Activated CD8-positive, alpha-beta memory T cell treated with anti-CD3 and anti-CD28 coated beads for 36 hours (primary cell): ENCODE data around the gene NIFK. TPM values are rescaled to one million over a fixed set of nuclear protein-coding genes. Genes with fewer than 3 reads are reported as not detected.
"Not testable (repeated sequence)": the region's sequence is repeated elsewhere in the genome, so short reads cannot be mapped to it uniquely, and the experiment has no call there.

Experiments
- CTCF ChIA-PET: fragments of 350-600 bp; sonication (Branson Sonifier 250); formaldehyde crosslinking; loops from one replicate; lab custom pipeline; 2021; ENCODE audit warnings: antibody characterized with exemption; lab: Charles Lee
- POLR2A ChIA-PET: fragments of 350-600 bp; sonication (Branson Sonifier 250); formaldehyde crosslinking; loops from one replicate; lab custom pipeline; 2021; ENCODE audit warnings: antibody characterized with exemption; lab: Charles Lee
- total RNA-seq, 2 experiments: library from RNA; stranded (reverse); gene quantifications; one replicate each; pipeline ENCODE4 v1.2.3, GENCODE V29; 2021

The NIFK gene
- total RNA-seq, 2 experiments from 2014 or later, result 178 to 179 TPM

DNA sequence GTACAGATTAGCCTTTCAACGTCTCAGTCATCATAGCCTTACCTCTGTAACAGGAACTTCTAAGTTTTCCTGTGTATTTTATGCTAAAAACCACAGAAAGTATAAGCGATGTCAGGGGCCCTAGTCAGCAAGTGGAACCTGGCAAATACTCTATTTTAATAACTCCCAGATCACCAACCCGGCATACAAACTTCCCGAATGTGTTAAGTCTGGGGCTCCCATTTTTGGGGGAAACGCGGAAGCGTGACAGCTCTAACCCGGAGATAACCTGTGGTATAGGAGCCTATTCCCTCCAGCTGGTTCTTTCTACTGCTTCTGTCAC, 574 bp downstream of the NIFK start:
- ChIA-PET CTCF (interaction anchor here (1.0 to 1.2 kb wide), 2 partner anchors 18 to 19 kb away, joined by 3 read pairs; partner anchors contain the start of gene TSN), POLR2A (interaction anchor here (0.7 to 2.3 kb wide), 4 partner anchors 37 to 207 kb away, joined by 3 to 28 read pairs (median 6); partner anchors contain the start of genes CLASP1 and RNU4ATAC)

DNA sequence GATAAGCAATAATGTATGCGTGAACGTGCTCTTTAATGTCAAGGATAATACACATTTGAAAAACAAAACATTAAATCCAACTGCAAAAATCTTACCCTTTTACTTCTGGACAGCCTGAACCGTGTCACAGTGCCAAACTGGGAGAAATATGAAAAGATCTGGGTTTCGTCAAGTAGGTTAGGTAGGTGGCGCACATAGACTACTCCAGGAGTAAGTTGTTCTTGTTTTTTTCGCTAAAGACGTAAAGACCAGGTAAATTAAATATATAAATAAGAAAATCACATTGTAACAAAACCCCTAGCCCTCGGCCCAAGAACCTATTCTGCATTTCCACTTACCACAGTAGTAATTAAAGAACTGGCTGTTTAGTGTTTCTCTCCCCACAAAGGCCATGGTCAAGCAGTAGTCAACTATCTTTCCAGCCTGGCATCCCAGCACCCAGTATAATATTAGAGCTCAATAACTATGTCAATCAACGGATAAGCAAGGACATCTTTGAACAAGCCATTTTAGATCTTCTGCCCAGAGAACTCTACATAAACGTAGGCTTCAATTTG, 1.1 kb downstream of the NIFK start:
- POLR2A ChIA-PET, result interaction anchor here (0.7 to 2.3 kb wide), 4 partner anchors 36 to 206 kb away, joined by 3 to 28 read pairs (median 6); partner anchors contain the start of genes CLASP1 and RNU4ATAC
- CTCF ChIA-PET, result interaction anchor here (1.0 to 1.2 kb wide), 2 partner anchors 17 to 20 kb away, joined by 3 read pairs; partner anchors contain the start of gene TSN

DNA sequence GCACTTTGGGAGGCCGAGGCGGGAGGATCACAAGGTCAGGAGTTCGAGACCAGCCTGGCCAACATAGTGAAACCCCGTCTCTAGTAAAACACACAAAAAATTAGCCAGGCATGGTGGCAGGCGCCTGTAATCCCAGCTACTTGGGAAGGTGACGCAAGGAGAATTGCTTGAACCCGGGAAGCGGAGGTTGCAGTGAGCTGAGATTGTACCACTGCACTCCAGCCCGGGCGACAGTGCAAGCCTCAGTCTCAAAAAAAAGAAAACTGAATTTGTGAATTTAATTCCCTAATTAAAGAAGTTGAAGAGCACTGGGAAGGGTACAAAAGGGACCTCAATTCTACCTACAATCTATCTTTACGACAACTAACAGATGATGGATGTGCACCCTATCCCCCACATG, 2.1 kb downstream of the NIFK start:
- ChIA-PET CTCF (interaction anchor here (0.8 kb wide), 1 partner anchor 40 kb away, joined by 4 read pairs; no protein-coding TSS in a partner anchor), POLR2A (interaction anchor here (0.9 kb wide), 1 partner anchor 85 kb away, joined by 3 read pairs; no protein-coding TSS in a partner anchor)

DNA sequence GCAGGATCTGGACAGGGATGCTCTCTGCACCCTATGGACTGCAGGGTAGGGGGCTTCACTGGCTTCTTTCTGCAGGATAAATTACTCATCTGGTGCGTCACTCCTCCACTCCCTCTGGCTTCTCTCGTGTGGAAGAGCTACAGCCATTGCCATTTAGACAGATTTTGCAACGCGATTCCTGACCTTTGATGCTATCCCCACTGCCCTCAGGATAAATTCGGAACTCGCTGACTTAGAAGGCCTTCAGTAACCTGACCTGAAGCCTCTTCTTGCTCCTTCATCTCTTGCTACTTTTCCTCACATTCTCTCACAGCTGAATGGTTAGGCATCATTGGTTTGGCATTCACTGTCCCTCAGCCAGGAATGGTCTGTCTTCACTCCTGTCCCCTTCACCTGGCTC, 5.3 kb downstream of the NIFK start:
- ChIA-PET POLR2A (no interaction called here), CTCF (no interaction called here)

DNA sequence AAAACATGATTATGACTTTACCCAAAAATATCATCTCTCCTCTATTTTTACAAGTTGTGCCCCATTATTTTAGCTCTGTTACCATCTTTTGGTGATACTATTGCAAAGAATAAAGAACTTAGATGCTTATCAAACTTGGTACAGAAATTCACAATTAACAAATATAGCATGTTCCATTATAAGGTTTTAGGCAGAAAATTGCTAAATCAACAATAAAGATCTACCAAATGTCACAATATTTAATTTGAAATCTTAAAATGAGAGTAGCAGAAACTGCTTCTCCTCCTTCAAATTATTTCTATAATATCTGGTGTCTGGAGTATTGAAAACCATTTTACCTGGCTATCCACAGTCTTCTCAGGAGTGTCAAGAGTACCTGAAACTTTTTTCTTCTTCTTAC, 8.7 kb downstream of the NIFK start:
- CTCF ChIA-PET, result no interaction called here
- POLR2A ChIA-PET, result no interaction called here

DNA sequence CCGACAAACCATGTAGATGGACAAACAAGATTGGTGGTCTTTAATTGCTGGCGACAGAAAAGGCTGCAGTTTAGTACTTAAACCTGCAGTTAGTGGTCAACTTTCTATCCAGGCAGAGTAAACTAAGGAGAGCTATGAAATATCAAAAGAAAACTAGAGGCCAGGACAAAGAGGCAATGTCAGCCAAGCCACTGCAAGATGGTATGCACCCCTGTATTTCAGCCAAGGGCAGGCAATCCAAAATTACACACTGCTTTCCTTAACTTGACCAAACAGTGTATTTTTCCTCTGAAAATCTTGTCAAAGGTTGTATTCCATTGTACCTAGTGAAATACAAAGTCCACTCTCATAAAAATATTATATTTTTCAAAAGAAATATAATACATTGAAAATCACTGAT, 9.3 kb downstream of the NIFK start:
- CTCF ChIA-PET, result no interaction called here
- POLR2A ChIA-PET, result no interaction called here

DNA sequence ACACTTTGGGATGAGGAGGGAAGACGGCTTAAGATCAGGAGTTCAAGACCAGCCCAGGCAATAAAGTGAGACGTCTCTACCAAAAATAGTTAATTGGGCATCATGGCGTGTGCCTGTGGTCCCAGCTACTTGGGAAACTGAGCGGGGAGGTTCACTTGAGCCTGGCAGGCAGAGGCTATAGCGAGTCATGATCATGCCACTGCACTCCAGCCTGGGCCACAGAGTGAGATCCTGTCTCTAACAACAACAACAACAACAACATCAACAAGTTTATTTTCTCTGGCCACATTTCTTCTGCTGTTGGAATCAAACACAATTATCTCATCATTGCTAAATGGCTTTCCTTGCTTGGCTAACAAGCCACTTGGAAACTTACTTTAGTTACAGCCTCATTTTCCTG, 13.4 kb downstream of the NIFK start:
- POLR2A ChIA-PET, result no interaction called here
- CTCF ChIA-PET, result interaction anchor here (1.5 kb wide), 1 partner anchor 24 kb away, joined by 3 read pairs; no protein-coding TSS in a partner anchor

DNA sequence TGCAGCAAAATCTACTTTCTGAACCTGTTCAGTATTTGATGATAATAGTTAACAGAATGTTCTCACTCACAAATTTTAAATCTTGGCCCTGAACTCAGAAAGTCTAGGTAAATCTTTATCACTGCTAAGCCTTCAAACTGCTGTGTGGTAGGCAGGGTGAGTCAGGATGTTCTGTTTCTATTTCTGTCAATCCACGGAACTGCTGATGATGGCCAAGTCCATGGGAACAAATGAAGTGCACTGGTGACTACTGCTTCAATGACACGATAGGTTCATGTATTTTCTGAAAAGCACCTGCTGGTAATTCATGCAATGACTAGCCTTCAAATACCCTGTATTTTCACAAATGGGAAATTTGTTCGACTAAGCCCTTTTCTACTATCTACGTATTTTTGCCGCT, 14.2 kb downstream of the NIFK start:
- CTCF ChIA-PET, result interaction anchor here (1.4 to 1.5 kb wide), 2 partner anchors 23 to 191 kb away, joined by 5 to 6 read pairs; partner anchors contain the start of gene RNU4ATAC
- POLR2A ChIA-PET, result interaction anchor here (1.0 to 1.5 kb wide), 2 partner anchors 71 to 192 kb away, joined by 3 to 5 read pairs; partner anchors contain the start of gene RNU4ATAC

DNA sequence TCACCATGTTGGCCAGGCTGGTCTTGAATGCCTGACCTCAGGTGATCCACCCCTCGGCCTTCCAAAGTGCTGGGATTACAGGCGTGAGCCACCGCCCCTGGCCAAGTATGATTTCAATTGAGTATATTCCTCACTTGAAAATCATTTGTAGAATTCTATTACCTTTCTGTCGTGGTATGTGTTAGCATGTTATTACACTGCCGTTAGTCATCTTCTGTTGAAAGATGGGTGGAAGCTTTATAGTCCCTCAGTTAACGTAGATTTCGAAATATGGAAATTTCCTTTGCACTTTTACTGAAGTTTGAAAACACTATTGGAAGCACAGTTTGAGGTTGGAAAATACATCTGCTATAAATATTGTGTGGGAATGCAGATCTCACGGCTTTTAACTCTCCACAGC, 14.7 kb downstream of the NIFK start:
- ChIA-PET CTCF (interaction anchor here (1.4 to 1.5 kb wide), 2 partner anchors 22 to 191 kb away, joined by 5 to 6 read pairs; partner anchors contain the start of gene RNU4ATAC), POLR2A (interaction anchor here (1.0 to 1.5 kb wide), 3 partner anchors 22 to 191 kb away, joined by 3 to 5 read pairs (median 4); partner anchors contain the start of gene RNU4ATAC)

DNA sequence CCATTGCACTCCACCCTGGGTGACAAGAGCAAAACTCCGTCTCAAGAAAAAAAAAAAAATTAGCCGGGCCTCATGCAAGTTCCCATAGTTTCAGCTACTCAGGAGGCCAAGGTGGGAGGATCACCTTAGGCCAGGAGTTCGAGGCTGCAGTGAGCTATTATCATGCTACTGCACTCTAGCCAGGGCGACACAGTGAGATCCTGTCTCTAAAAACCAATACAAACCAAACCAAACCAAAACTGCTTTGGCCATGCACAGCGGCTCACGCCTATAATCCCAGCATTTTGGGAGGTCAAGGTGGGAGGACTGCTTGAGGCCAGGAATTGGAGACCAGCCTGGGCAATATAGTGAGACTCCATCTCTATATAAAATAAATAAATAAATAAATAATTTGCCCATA, 19.1 kb downstream of the NIFK start:
- CTCF ChIA-PET, result interaction anchor here (0.6 to 1.1 kb wide), 4 partner anchors 92 to 1838 kb away, joined by 3 to 4 read pairs (median 3); partner anchors contain the start of gene RNU4ATAC
- POLR2A ChIA-PET, result no interaction called here

DNA sequence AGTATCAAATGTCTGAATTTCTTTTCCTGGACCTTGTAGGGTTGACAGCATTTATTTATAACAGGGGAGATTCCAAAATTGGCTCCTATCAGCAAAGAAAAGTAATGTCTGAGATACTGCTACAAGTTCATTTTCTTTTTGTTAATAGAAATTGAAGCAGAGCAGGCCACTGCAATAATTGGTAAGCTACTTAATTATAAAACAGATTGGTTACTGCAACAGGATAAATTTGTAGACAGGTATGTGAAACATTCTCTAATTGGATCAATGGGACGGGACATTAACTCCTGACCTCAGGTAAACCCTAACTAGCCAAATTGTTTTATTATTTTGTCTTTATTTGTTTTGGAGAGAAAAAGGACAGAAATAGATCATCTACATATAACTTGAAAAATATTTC, 20.5 kb downstream of the NIFK start:
- POLR2A ChIA-PET, result no interaction called here

DNA sequence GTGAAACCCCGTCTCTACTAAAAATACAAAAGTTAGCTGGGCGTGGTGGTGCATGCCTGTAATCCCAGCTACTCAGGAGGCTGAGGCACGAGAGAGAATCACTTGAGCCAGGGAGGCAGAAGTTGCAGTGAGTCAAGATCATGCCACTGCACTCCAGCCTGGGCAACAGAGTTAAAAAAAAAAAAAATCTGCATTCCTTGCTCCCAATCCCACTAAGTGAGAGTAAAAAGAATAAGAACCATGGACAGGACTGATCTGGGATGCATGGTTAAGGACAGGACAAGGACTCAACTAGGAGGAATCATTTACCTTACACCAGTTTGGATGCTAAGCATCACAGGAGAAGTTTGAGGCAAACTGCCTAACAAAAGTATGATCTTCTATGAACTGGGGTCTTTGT, 25.2 kb downstream of the NIFK start:
- CTCF ChIA-PET, POLR2A ChIA-PET: not testable (repeated sequence)

More for the DNA sequence above, 20.5 kb downstream of the NIFK start:
- CTCF ChIA-PET, result interaction anchor here (1.0 to 1.2 kb wide), 2 partner anchors 17 to 186 kb away, joined by 3 read pairs; partner anchors contain the start of gene RNU4ATAC

DNA sequence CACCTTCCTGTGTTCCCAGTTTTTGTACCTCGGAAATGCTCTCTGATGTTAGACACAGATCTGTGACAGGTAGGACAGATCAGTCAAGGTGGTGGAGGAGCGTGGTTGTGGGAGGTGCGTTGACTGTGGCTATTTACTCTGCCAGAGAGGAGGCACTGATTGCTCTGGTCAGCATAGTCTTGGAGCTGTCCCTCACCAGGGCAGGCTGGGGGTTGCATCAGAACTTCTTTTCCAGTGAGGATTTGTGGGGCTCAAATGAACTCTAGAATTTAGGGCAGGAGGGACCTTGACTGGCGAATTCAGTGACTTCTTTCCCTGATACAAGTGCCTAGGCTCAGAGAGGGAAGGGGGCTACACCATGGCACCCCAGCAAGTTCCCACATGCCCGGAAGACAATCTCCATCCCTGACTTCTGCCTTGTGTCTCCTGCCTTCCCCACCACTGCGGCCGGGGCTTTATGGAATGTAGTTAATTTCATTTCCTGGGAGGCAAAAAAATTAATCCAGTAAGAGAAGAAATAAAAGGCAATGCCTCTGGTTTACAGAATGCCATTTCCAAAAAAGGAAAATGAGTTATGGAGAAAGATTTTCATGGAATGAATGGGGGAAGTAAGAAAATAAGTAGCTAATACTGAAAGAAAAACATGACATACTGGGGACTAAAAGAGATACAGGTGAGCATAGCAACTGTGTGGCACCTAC, 26.1 kb downstream of the NIFK start:
- ChIA-PET CTCF (no interaction called here), POLR2A (no interaction called here)

DNA sequence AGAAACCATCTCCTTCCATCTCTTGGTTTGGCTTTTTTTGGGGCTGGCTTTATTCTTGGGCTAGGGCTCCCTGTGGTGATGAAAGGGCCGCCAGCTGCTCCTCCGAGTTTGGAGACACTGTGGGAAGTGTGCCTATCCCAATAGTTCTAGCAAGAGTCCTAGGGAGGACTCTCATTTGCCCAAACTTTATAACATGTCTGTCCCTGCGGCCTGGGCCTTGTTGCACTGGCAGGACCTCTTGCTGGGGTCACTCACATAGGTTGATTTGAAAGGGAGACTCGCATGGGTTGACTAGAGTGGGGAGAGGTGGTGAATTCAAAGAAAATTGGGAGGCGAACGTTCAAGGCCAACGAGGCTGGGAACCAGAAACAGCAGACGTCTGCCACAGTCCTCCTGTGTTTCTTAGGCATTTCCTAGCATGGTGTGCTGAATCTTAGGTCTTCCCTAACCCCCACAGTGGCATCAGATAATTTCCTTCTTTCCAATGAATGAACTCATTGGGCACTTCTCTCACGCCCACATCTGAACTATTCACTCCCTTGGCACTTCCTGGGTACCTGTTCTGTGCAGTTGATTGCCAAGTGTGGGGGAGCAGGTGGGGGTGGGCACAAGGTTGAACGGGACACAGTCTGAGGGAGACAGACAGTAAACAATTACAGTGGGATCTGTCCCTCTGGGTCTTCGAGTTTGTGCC, 26.8 kb downstream of the NIFK start:
- ChIA-PET CTCF (no interaction called here), POLR2A (no interaction called here)

DNA sequence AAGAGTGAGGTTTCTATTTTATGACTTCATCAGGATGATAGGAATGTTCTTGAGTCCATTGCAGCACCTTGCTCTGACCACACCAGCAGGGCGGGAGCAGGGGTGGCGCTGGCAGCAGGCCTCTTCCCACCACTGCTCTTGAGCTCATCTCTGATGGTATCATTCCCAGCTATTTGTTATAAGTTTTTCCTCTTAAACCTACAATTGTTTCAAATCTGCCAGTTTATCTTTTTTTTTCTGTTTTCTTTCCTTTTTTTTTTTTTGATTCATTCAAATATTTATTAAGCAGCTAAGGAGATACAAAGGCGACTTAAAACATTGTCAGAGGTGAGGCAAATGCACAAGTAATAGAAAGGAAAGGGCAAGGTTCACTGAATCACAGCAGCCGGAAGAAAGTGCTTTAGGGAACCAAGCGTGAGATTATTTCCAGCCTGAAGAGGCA, 28.7 kb downstream of the NIFK start:
- CTCF ChIA-PET, result interaction anchor here (1.3 kb wide), 1 partner anchor 11 kb away, joined by 4 read pairs; no protein-coding TSS in a partner anchor
- POLR2A ChIA-PET, result interaction anchor here (0.5 kb wide), 1 partner anchor 120 kb away, joined by 3 read pairs; no protein-coding TSS in a partner anchor

DNA sequence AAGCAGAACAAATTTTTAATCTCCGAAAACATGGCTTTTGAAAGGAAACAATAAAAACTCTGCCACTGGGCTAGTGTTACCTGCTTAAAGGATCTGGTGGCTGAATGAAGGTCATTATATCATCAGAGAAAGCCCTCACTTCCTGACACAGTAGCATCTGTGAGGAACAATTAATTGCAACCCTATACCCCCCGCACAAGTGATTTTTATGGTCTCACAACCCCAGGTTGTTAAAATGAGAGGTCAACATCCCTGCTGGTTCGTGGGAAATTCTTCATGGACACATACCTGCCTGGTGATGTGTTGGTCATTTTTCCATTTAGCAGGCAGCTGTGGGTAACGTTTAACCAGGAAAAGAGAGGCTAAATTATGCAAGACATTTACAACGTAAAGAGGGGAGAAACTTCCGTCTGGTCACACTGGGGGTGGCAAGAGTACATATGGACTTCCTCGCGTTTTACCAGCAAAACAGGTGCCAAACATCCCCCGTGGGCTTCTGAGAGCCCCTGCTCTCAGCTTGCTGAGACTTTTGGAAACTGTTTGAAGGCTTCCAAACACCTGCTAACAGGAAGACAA, 29.2 kb downstream of the NIFK start:
- ChIA-PET CTCF (interaction anchor here (1.3 kb wide), 1 partner anchor 11 kb away, joined by 4 read pairs; no protein-coding TSS in a partner anchor), POLR2A (no interaction called here)

DNA sequence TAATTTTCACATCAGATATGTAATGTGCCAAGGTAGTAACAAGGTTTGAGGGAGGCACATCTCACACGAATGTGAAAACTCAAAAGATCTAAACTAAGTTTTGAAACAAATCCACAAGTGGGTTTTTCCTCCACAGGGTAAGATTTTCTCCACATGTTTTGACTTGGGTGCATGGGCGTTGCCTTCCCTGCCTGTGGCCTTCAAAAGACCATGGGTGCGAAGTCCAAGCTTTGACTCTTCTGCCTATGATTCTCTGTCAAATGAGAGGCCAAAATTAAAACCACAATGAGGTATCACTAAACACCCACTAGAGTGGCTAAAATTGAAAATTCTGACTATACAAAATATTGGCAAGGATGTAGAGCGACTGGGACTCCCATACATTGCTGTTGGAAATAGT, 30.7 kb downstream of the NIFK start:
- ChIA-PET POLR2A (interaction anchor here (0.7 kb wide), 1 partner anchor 21 kb away, joined by 3 read pairs; no protein-coding TSS in a partner anchor), CTCF (no interaction called here)

DNA sequence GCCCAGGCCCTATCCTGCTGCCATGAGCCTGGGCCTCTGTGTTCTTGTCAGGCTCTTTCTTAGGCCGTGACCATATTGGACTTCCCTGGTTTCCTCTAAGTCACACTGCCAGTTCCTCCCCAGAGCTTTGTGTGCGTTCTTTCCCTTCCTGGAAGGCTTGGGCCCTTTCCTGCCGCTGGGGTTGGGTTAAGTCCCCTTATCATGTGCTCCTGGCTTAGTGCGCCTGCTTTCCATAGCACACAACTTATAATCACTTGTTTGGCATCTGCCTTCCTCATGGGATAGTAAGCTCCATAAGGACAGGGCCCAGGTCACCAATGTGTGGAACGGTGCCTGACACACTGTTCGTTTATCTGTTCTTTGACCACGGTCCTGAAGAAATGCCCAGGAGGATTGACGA, 31.3 kb downstream of the NIFK start:
- ChIA-PET CTCF (no interaction called here), POLR2A (no interaction called here)

DNA sequence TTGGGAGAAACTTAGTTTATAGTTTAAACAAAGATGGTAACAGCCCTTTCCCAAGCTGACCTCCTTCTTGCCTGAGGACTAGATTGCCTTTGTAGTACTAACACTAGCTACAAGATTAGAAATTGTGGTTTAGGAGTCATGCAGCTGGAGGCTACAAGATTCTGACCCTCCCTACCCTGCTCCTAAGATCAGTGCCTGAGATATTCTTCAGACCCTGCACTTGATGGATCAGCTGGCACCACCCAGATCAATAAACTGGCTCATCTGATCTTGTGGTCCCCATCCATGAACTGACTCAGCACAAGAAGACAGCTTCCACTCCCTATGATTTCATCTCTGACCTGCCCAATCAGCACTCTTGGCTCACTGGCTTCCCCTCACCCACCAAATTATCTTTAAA, 34.9 kb downstream of the NIFK start:
- POLR2A ChIA-PET, result interaction anchor here (0.6 to 3.2 kb wide), 3 partner anchors 24 to 171 kb away, joined by 3 to 41 read pairs (median 5); partner anchors contain the start of genes CLASP1 and RNU4ATAC
- CTCF ChIA-PET, result not testable (repeated sequence)
